ENCODE measurements around the gene ELAVL2. TPM values are rescaled to one million over a fixed set of nuclear protein-coding genes. Genes with fewer than 3 reads are reported as not detected.
A peak's percentile ranks its signal among the peaks of the same experiment; 100 is the strongest.

ELAVL2 gene
- under 1 TPM in 1 of 4 donors, not detected in 3; 0.32 TPM for total RNA-seq
- 0.07 TPM for polyA plus RNA-seq
- long read RNA-seq, donor 1 = 0 reads
- long read RNA-seq, donor 2 = 0 reads
- long read RNA-seq, donor 3 = 0 reads
- long read RNA-seq, donor 4 = 0 reads

GRCh38 chr9:23826120-23826629, at the start of gene ELAVL2:
Gene ELAVL2, minus strand, starts transcription at chr9:23826240. Its CDS starts 64,006 bp downstream, at chr9:23762234.
- H3K27me3 ChIP-seq (ENCODE audit: control insufficient read depth, insufficient read depth) = peaks cover 8% of the 10 kb centered on the region
- H3K4me3 ChIP-seq (ENCODE audit: low read length) = peak within 1 kb of the TSS; percentile 21
- WGBS = 3% methylated on average over 30 of the region's 30 CpGs
- ATAC-seq = peak; percentile 95 to 98
- no peaks in the 10 kb centered on the region for H3K4me1 ChIP-seq (ENCODE audit: control insufficient read depth, insufficient read depth, low read length)
- peak; percentile 85 to 94 (median 86) for DNase-seq
- H3K9me3 ChIP-seq (ENCODE audit: control insufficient read depth, low read length) = no peaks in the 10 kb centered on the region
- intact Hi-C loops (cut with DNase I) = no loop called here
- H3K27ac ChIP-seq (ENCODE audit: low read length) = no peak within 1 kb of the TSS

GRCh38 chr9:23858234-23858633, 32.2 kb upstream of the ELAVL2 start:
- intact Hi-C loops (cut with DNase I) = no loop called here
- Histone ChIP-seq H3K27me3 (ENCODE audit: control insufficient read depth, insufficient read depth) (no peaks in the 10 kb centered on the region), H3K27ac (ENCODE audit: low read length) (no peak overlapping the region), H3K4me3 (ENCODE audit: low read length) (no peak overlapping the region), H3K9me3 (ENCODE audit: control insufficient read depth, low read length) (no peaks in the 10 kb centered on the region), H3K4me1 (ENCODE audit: control insufficient read depth, insufficient read depth, low read length) (no peaks in the 10 kb centered on the region)
- DNase-seq = no peak
- 63% methylated on average over 3 of the region's 3 CpGs for WGBS
- no peak for ATAC-seq

- ATAC-seq = no peak
- H3K27ac ChIP-seq (ENCODE audit: low read length) = no peak overlapping the region
- H3K9me3 ChIP-seq (ENCODE audit: control insufficient read depth, low read length) = no peaks in the 10 kb centered on the region
- 77% methylated on average over 5 of the region's 5 CpGs for WGBS
- no peak for DNase-seq
- no peaks in the 10 kb centered on the region for H3K4me1 ChIP-seq (ENCODE audit: control insufficient read depth, insufficient read depth, low read length)
- no peaks in the 10 kb centered on the region for H3K27me3 ChIP-seq (ENCODE audit: control insufficient read depth, insufficient read depth)
- intact Hi-C loops (cut with DNase I) = no loop called here
- no peak overlapping the region for H3K4me3 ChIP-seq (ENCODE audit: low read length)
Measured at GRCh38 chr9:23855873-23856604, 30.0 kb upstream of the ELAVL2 start.

GRCh38 chr9:23850690-23851629, 24.9 kb upstream of the ELAVL2 start:
- no peaks in the 10 kb centered on the region for H3K27me3 ChIP-seq (ENCODE audit: control insufficient read depth, insufficient read depth)
- H3K4me1 ChIP-seq (ENCODE audit: control insufficient read depth, insufficient read depth, low read length) = no peaks in the 10 kb centered on the region
- peak overlapping the region; percentile 40 for H3K4me3 ChIP-seq (ENCODE audit: low read length)
- no peaks in the 10 kb centered on the region for H3K9me3 ChIP-seq (ENCODE audit: control insufficient read depth, low read length)
- ATAC-seq (peak; percentile 61 to 77), DNase-seq (peak in 1 of 3 donors; percentile 61)
- 2% methylated on average over 61 of the region's 62 CpGs for WGBS
- H3K27ac ChIP-seq (ENCODE audit: low read length) = no peak overlapping the region
- intact Hi-C loops (cut with DNase I) = no loop called here

GRCh38 chr9:23850242-23850689, 24.2 kb upstream of the ELAVL2 start:
- Histone ChIP-seq H3K9me3 (ENCODE audit: control insufficient read depth, low read length) (no peaks in the 10 kb centered on the region), H3K27me3 (ENCODE audit: control insufficient read depth, insufficient read depth) (no peaks in the 10 kb centered on the region), H3K4me3 (ENCODE audit: low read length) (peak overlapping the region; percentile 40), H3K4me1 (ENCODE audit: control insufficient read depth, insufficient read depth, low read length) (no peaks in the 10 kb centered on the region), H3K27ac (ENCODE audit: low read length) (no peak overlapping the region)
- intact Hi-C loops (cut with DNase I) = no loop called here
- no peak for ATAC-seq
- DNase-seq = peak in 1 of 3 donors; percentile 22
- WGBS = under 1% methylated on average over 17 of the region's 17 CpGs

GRCh38 chr9:23849379-23850035, 23.5 kb upstream of the ELAVL2 start:
- H3K27me3 ChIP-seq (ENCODE audit: control insufficient read depth, insufficient read depth) = no peaks in the 10 kb centered on the region
- WGBS = 6% methylated on average over 11 of the region's 11 CpGs
- ATAC-seq (no peak), DNase-seq (no peak)
- H3K4me1 ChIP-seq (ENCODE audit: control insufficient read depth, insufficient read depth, low read length) = no peaks in the 10 kb centered on the region
- H3K27ac ChIP-seq (ENCODE audit: low read length) = no peak overlapping the region
- H3K4me3 ChIP-seq (ENCODE audit: low read length) = no peak overlapping the region
- H3K9me3 ChIP-seq (ENCODE audit: control insufficient read depth, low read length) = no peaks in the 10 kb centered on the region
- intact Hi-C loops (cut with DNase I) = no loop called here

GRCh38 chr9:23842565-23843129, 16.6 kb upstream of the ELAVL2 start:
- intact Hi-C loops (cut with DNase I) = no loop called here
- WGBS = 72% methylated on average over 1 of the region's 1 CpG

GRCh38 chr9:23841304-23841703, 15.3 kb upstream of the ELAVL2 start:
- DNase-seq (no peak), ATAC-seq (no peak)
- 70% methylated on average over 2 of the region's 2 CpGs for WGBS
- Histone ChIP-seq H3K4me3 (ENCODE audit: low read length) (no peak overlapping the region), H3K9me3 (ENCODE audit: control insufficient read depth, low read length) (no peaks in the 10 kb centered on the region), H3K27ac (ENCODE audit: low read length) (no peak overlapping the region), H3K27me3 (ENCODE audit: control insufficient read depth, insufficient read depth) (peaks cover 2% of the 10 kb centered on the region), H3K4me1 (ENCODE audit: control insufficient read depth, insufficient read depth, low read length) (no peaks in the 10 kb centered on the region)
- intact Hi-C loops (cut with DNase I) = no loop called here

More at GRCh38 chr9:23842565-23843129, 16.6 kb upstream of the ELAVL2 start:
- DNase-seq (no peak), ATAC-seq (no peak)
- Histone ChIP-seq H3K9me3 (ENCODE audit: control insufficient read depth, low read length) (no peaks in the 10 kb centered on the region), H3K27ac (ENCODE audit: low read length) (no peak overlapping the region), H3K4me1 (ENCODE audit: control insufficient read depth, insufficient read depth, low read length) (no peaks in the 10 kb centered on the region), H3K27me3 (ENCODE audit: control insufficient read depth, insufficient read depth) (no peaks in the 10 kb centered on the region), H3K4me3 (ENCODE audit: low read length) (no peak overlapping the region)

- 40% methylated on average over 5 of the region's 5 CpGs for WGBS
- Histone ChIP-seq H3K27ac (ENCODE audit: low read length) (no peak overlapping the region), H3K4me1 (ENCODE audit: control insufficient read depth, insufficient read depth, low read length) (no peaks in the 10 kb centered on the region), H3K4me3 (ENCODE audit: low read length) (no peak overlapping the region), H3K27me3 (ENCODE audit: control insufficient read depth, insufficient read depth) (peaks cover 2% of the 10 kb centered on the region), H3K9me3 (ENCODE audit: control insufficient read depth, low read length) (no peaks in the 10 kb centered on the region)
- ATAC-seq (no peak), DNase-seq (no peak)
- intact Hi-C loops (cut with DNase I) = no loop called here
Measured at GRCh38 chr9:23837038-23837437, 11.0 kb upstream of the ELAVL2 start.

- no peaks in the 10 kb centered on the region for H3K9me3 ChIP-seq (ENCODE audit: control insufficient read depth, low read length)
- WGBS = 2% methylated on average over 28 of the region's 28 CpGs
- intact Hi-C loops (cut with DNase I) = no loop called here
- no peak overlapping the region for H3K27ac ChIP-seq (ENCODE audit: low read length)
- peaks cover 8% of the 10 kb centered on the region for H3K27me3 ChIP-seq (ENCODE audit: control insufficient read depth, insufficient read depth)
- ATAC-seq (no peak), DNase-seq (peak in 1 of 3 donors; percentile 40)
- no peaks in the 10 kb centered on the region for H3K4me1 ChIP-seq (ENCODE audit: control insufficient read depth, insufficient read depth, low read length)
- no peak overlapping the region for H3K4me3 ChIP-seq (ENCODE audit: low read length)
Measured at GRCh38 chr9:23830929-23831730, 5.1 kb upstream of the ELAVL2 start.

Measured in right cardiac atrium (tissue), 5 donors.